Measurements from ENCODE around the gene USP2.

Gene USP2

GRCh38 chr11:119359365-119360214, 21.9 kb downstream of the USP2 start:
- Histone ChIP-seq H3K27ac (ENCODE audit: insufficient read depth in 1 of 2, low read depth in 1 of 2, low read length in 2 of 2, poor library complexity in 1 of 2, severe bottlenecking in 2 of 2) (no peak overlapping the region), H3K36me3 (ENCODE audit: control insufficient read depth in 4 of 4, insufficient read depth in 4 of 4, low read length in 3 of 4) (no peaks in the 10 kb centered on the region), H3K4me3 (ENCODE audit: control insufficient read depth in 1 of 7, extremely low read depth in 1 of 7, insufficient read depth in 4 of 7, low read depth in 2 of 7, low read length in 6 of 7) (peak overlapping the region in 1 of 7 experiments; percentile 19), H3K9me3 (ENCODE audit: control extremely low read depth in 1 of 5, control insufficient read depth in 4 of 5, insufficient read depth in 2 of 5, low read depth in 1 of 5, low read length in 4 of 5) (no peaks in the 10 kb centered on the region), H3K4me1 (ENCODE audit: control extremely low read depth in 1 of 4, control insufficient read depth in 4 of 4, insufficient read depth in 4 of 4, low read length in 3 of 4) (peaks cover 0 to 39% (median 25%) of the 10 kb centered on the region in 4 experiments), H3K27me3 (replicated peaks in 2 of 5; ENCODE audit: control insufficient read depth in 4 of 5, insufficient read depth in 5 of 5, low read length in 4 of 5) (peaks cover 0 to 37% (median 15%) of the 10 kb centered on the region in 5 experiments)
- WGBS (ENCODE audit: insufficient coverage), result 78% methylated on average over 10 of the region's 10 CpGs
- DNase-seq, result peak in 2 of 3 donors; percentile 64 to 70
- ChIA-PET POLR2A (no interaction called here), CTCF (interaction anchor here (1.1 to 5.1 kb wide), 4 partner anchors 8 to 116 kb away, joined by 4 to 132 read pairs (median 42); partner anchors contain the start of gene USP2)

- 74% methylated on average over 5 of the region's 13 CpGs for WGBS (ENCODE audit: insufficient coverage)
- CTCF ChIA-PET, result interaction anchor here (0.7 to 5.1 kb wide), 13 partner anchors 8 to 175 kb away, joined by 3 to 132 read pairs (median 4); partner anchors contain the start of genes MFRP and USP2
Measured at GRCh38 chr11:119357074-119357473, 24.4 kb downstream of the USP2 start.

DNA sequence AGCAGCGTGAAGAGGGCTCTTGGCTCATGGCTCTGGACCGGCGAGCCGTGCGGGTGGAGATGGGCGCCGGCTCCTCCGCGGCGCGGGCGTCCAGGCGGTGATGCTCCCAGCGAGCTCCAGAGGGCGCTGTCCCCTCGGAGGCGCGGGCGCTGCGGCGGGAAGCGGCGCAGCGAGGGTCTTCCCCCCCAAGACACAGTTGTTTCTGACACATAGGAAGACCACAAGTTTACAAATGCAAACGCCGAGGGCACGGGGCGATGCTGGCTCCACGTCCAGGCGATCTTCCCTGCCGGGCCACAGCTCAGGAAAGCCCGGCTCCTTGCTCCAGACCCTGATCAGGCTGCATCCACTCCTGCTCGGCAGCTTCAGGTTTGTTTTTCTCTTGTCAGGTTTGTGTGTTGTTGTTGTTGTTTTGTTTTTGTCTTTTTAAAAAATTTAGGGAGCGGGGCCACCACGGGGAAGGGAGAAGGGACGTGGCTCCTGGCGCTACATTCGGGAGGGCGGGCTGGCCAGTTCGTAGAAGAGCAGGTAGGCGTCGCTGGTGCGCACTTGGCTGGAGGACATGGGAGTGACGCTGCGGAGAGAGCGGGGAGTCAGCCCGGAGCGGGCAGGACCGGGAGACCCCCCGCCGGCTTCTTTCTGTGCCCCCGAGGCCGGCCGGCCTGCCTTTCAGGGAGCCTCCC, 25.0 kb downstream of the USP2 start:
- WGBS (ENCODE audit: insufficient coverage), result under 1% methylated on average over 42 of the region's 54 CpGs
- Histone ChIP-seq H3K27me3 (replicated peaks in 2 of 5; ENCODE audit: control insufficient read depth in 4 of 5, insufficient read depth in 5 of 5, low read length in 4 of 5) (peaks cover 0 to 15% (median 12%) of the 10 kb centered on the region in 5 experiments), H3K27ac (ENCODE audit: insufficient read depth in 1 of 2, low read depth in 1 of 2, low read length in 2 of 2, poor library complexity in 1 of 2, severe bottlenecking in 2 of 2) (no peak overlapping the region), H3K4me3 (ENCODE audit: control insufficient read depth in 1 of 7, extremely low read depth in 1 of 7, insufficient read depth in 4 of 7, low read depth in 2 of 7, low read length in 6 of 7) (peak overlapping the region; percentile 21 to 94 (median 73)), H3K9me3 (ENCODE audit: control extremely low read depth in 1 of 5, control insufficient read depth in 4 of 5, insufficient read depth in 2 of 5, low read depth in 1 of 5, low read length in 4 of 5) (no peaks in the 10 kb centered on the region), H3K4me1 (ENCODE audit: control extremely low read depth in 1 of 4, control insufficient read depth in 4 of 4, insufficient read depth in 4 of 4, low read length in 3 of 4) (peaks cover 0 to 22% (median 14%) of the 10 kb centered on the region in 4 experiments), H3K36me3 (ENCODE audit: control insufficient read depth in 4 of 4, insufficient read depth in 4 of 4, low read length in 3 of 4) (no peaks in the 10 kb centered on the region)
- CTCF ChIA-PET, result interaction anchor here (0.7 to 5.1 kb wide), 15 partner anchors 8 to 176 kb away, joined by 3 to 132 read pairs (median 5); partner anchors contain the start of genes MFRP and USP2
- POLR2A ChIA-PET, result interaction anchor here (0.7 to 0.9 kb wide), 5 partner anchors 20 to 429 kb away, joined by 3 to 5 read pairs (median 3); no protein-coding TSS in a partner anchor
- DNase-seq, result peak; percentile 74 to 84 (median 83)

More at GRCh38 chr11:119357074-119357473, 24.4 kb downstream of the USP2 start:
- POLR2A ChIA-PET, result no interaction called here
- no peak for DNase-seq
- H3K36me3 ChIP-seq (ENCODE audit: control insufficient read depth in 4 of 4, insufficient read depth in 4 of 4, low read length in 3 of 4), result no peaks in the 10 kb centered on the region
- no peak overlapping the region for H3K27ac ChIP-seq (ENCODE audit: insufficient read depth in 1 of 2, low read depth in 1 of 2, low read length in 2 of 2, poor library complexity in 1 of 2, severe bottlenecking in 2 of 2)
- peaks cover 0 to 25% (median 14%) of the 10 kb centered on the region in 4 experiments for H3K4me1 ChIP-seq (ENCODE audit: control extremely low read depth in 1 of 4, control insufficient read depth in 4 of 4, insufficient read depth in 4 of 4, low read length in 3 of 4)
- peaks cover 0 to 15% (median 12%) of the 10 kb centered on the region in 5 experiments for H3K27me3 ChIP-seq (replicated peaks in 2 of 5; ENCODE audit: control insufficient read depth in 4 of 5, insufficient read depth in 5 of 5, low read length in 4 of 5)
- H3K4me3 ChIP-seq (ENCODE audit: control insufficient read depth in 1 of 7, extremely low read depth in 1 of 7, insufficient read depth in 4 of 7, low read depth in 2 of 7, low read length in 6 of 7), result peak overlapping the region in 3 of 7 experiments; percentile 71 to 94 (median 75)
- no peaks in the 10 kb centered on the region for H3K9me3 ChIP-seq (ENCODE audit: control extremely low read depth in 1 of 5, control insufficient read depth in 4 of 5, insufficient read depth in 2 of 5, low read depth in 1 of 5, low read length in 4 of 5)

- Histone ChIP-seq H3K27me3 (replicated peaks in 2 of 5; ENCODE audit: control insufficient read depth in 4 of 5, insufficient read depth in 5 of 5, low read length in 4 of 5) (peaks cover 0 to 15% (median 12%) of the 10 kb centered on the region in 5 experiments), H3K4me1 (ENCODE audit: control extremely low read depth in 1 of 4, control insufficient read depth in 4 of 4, insufficient read depth in 4 of 4, low read length in 3 of 4) (peaks cover 0 to 18% (median 13%) of the 10 kb centered on the region in 4 experiments), H3K9me3 (ENCODE audit: control extremely low read depth in 1 of 5, control insufficient read depth in 4 of 5, insufficient read depth in 2 of 5, low read depth in 1 of 5, low read length in 4 of 5) (no peaks in the 10 kb centered on the region), H3K4me3 (ENCODE audit: control insufficient read depth in 1 of 7, extremely low read depth in 1 of 7, insufficient read depth in 4 of 7, low read depth in 2 of 7, low read length in 6 of 7) (no peak overlapping the region), H3K27ac (ENCODE audit: insufficient read depth in 1 of 2, low read depth in 1 of 2, low read length in 2 of 2, poor library complexity in 1 of 2, severe bottlenecking in 2 of 2) (no peak overlapping the region), H3K36me3 (ENCODE audit: control insufficient read depth in 4 of 4, insufficient read depth in 4 of 4, low read length in 3 of 4) (no peaks in the 10 kb centered on the region)
- DNase-seq, result no peak
- WGBS (ENCODE audit: insufficient coverage), result 95% methylated on average over 9 of the region's 9 CpGs
- POLR2A ChIA-PET, result interaction anchor here (0.9 kb wide), 2 partner anchors 21 to 120 kb away, joined by 3 read pairs; no protein-coding TSS in a partner anchor
- CTCF ChIA-PET, result interaction anchor here (0.8 to 5.1 kb wide), 14 partner anchors 8 to 120 kb away, joined by 3 to 132 read pairs (median 4); partner anchors contain the start of genes MFRP and USP2
Measured at GRCh38 chr11:119355091-119355843, 26.2 kb downstream of the USP2 start.

- 78% methylated on average over 4 of the region's 4 CpGs for WGBS (ENCODE audit: insufficient coverage)
- H3K27ac ChIP-seq (ENCODE audit: insufficient read depth in 1 of 2, low read depth in 1 of 2, low read length in 2 of 2, poor library complexity in 1 of 2, severe bottlenecking in 2 of 2), result no peak overlapping the region
- H3K9me3 ChIP-seq (ENCODE audit: control extremely low read depth in 1 of 5, control insufficient read depth in 4 of 5, insufficient read depth in 2 of 5, low read depth in 1 of 5, low read length in 4 of 5), result no peaks in the 10 kb centered on the region
- no peaks in the 10 kb centered on the region for H3K36me3 ChIP-seq (ENCODE audit: control insufficient read depth in 4 of 4, insufficient read depth in 4 of 4, low read length in 3 of 4)
- no peak overlapping the region for H3K4me3 ChIP-seq (ENCODE audit: control insufficient read depth in 1 of 7, extremely low read depth in 1 of 7, insufficient read depth in 4 of 7, low read depth in 2 of 7, low read length in 6 of 7)
- H3K27me3 ChIP-seq (replicated peaks in 2 of 5; ENCODE audit: control insufficient read depth in 4 of 5, insufficient read depth in 5 of 5, low read length in 4 of 5), result peaks cover 0 to 15% (median 12%) of the 10 kb centered on the region in 5 experiments
- DNase-seq, result peak in 1 of 3 donors; percentile 13
- CTCF ChIA-PET, result interaction anchor here (1.0 to 2.2 kb wide), 3 partner anchors 15 to 122 kb away, joined by 3 to 7 read pairs (median 7); no protein-coding TSS in a partner anchor
- H3K4me1 ChIP-seq (ENCODE audit: control extremely low read depth in 1 of 4, control insufficient read depth in 4 of 4, insufficient read depth in 4 of 4, low read length in 3 of 4), result peaks cover 0 to 8% (median 4%) of the 10 kb centered on the region in 4 experiments
- POLR2A ChIA-PET, result no interaction called here
Measured at GRCh38 chr11:119352857-119353260, 28.6 kb downstream of the USP2 start.

GRCh38 chr11:119351232-119351631, 30.3 kb downstream of the USP2 start:
- Histone ChIP-seq H3K27me3 (replicated peaks in 2 of 5; ENCODE audit: control insufficient read depth in 4 of 5, insufficient read depth in 5 of 5, low read length in 4 of 5) (peaks cover 0 to 23% (median 14%) of the 10 kb centered on the region in 5 experiments), H3K36me3 (ENCODE audit: control insufficient read depth in 4 of 4, insufficient read depth in 4 of 4, low read length in 3 of 4) (no peaks in the 10 kb centered on the region), H3K27ac (ENCODE audit: insufficient read depth in 1 of 2, low read depth in 1 of 2, low read length in 2 of 2, poor library complexity in 1 of 2, severe bottlenecking in 2 of 2) (no peak overlapping the region), H3K4me3 (ENCODE audit: control insufficient read depth in 1 of 7, extremely low read depth in 1 of 7, insufficient read depth in 4 of 7, low read depth in 2 of 7, low read length in 6 of 7) (no peak overlapping the region), H3K9me3 (ENCODE audit: control extremely low read depth in 1 of 5, control insufficient read depth in 4 of 5, insufficient read depth in 2 of 5, low read depth in 1 of 5, low read length in 4 of 5) (no peaks in the 10 kb centered on the region), H3K4me1 (ENCODE audit: control extremely low read depth in 1 of 4, control insufficient read depth in 4 of 4, insufficient read depth in 4 of 4, low read length in 3 of 4) (peaks cover 0 to 2% (median 1%) of the 10 kb centered on the region in 4 experiments)
- ChIA-PET POLR2A (no interaction called here), CTCF (interaction anchor here (0.6 kb wide), 1 partner anchor 11 kb away, joined by 3 read pairs; no protein-coding TSS in a partner anchor)
- no peak for DNase-seq
- no CpG with 5 or more reads among the region's 2 CpGs for WGBS (ENCODE audit: insufficient coverage)
